HepG2 (cell line): ENCODE results near the gene PCOLCE2. TPM values are rescaled to one million over a fixed set of nuclear protein-coding genes. Genes with fewer than 3 reads are reported as not detected.

Source experiments
- AHR ChIP-seq: IDR thresholded peaks from 2 replicates; pipeline ENCODE4 v1.6.1; 2018; ENCODE audit warnings: missing genetic modification reagents, missing compliant biosample characterization
- CREM ChIP-seq, 2 experiments: sonication (generic) in 1 of 2; formaldehyde crosslinking in 1 of 2; IDR thresholded peaks; 2 replicates each; pipeline versions ENCODE4 v1.4.0 to v1.6.1; 2016 to 2020; ENCODE audit warnings: antibody characterized with exemption in 1 of 2, mild to moderate bottlenecking in 1 of 2, missing genetic modification reagents in 1 of 2
- FOXK1 ChIP-seq: sonication (generic); formaldehyde crosslinking; IDR thresholded peaks from 2 replicates; pipeline ENCODE4 v1.4.0; 2020; ENCODE audit warnings: low read depth, missing genetic modification reagents, borderline replicate concordance
- MED1 ChIP-seq: sonication (generic); formaldehyde crosslinking; IDR thresholded peaks from 2 replicates; pipeline ENCODE4 v1.4.0; 2020; ENCODE audit warnings: missing genetic modification reagents
- RCOR2 ChIP-seq: IDR thresholded peaks from 2 replicates; pipeline ENCODE4 v1.6.1; 2016; ENCODE audit warnings: missing biosample characterization, missing genetic modification reagents
- SKI ChIP-seq: fragments of 450-650 bp; IDR thresholded peaks from one replicate; pipeline ENCODE4 v1.6.1; 2018; ENCODE audit warnings: mild to moderate bottlenecking; ENCODE audit not compliant: partially characterized antibody
- ZFP90 ChIP-seq: sonication (generic); formaldehyde crosslinking; IDR thresholded peaks from 2 replicates; pipeline ENCODE4 v1.8.0; 2022; ENCODE audit warnings: missing genetic modification reagents, mild to moderate bottlenecking, inconsistent platforms, borderline replicate concordance
- ZFY ChIP-seq: sonication (generic); formaldehyde crosslinking; IDR thresholded peaks from 2 replicates; pipeline ENCODE4 v1.4.0; 2020; ENCODE audit warnings: missing genetic modification reagents
- ZNF263 ChIP-seq: sonication (generic); formaldehyde crosslinking; IDR thresholded peaks from 2 replicates; pipeline ENCODE4 v1.4.0; 2020; ENCODE audit warnings: missing genetic modification reagents
- ZNF3 ChIP-seq: IDR thresholded peaks from 2 replicates; pipeline ENCODE4 v1.7.0; 2017; ENCODE audit warnings: inconsistent platforms
- ZNF317 ChIP-seq: sonication (generic); formaldehyde crosslinking; IDR thresholded peaks from 2 replicates; pipeline ENCODE4 v1.5.0; 2020; ENCODE audit warnings: mild to moderate bottlenecking, missing genetic modification reagents
- ZNF331 ChIP-seq: sonication (generic); formaldehyde crosslinking; IDR thresholded peaks from 2 replicates; pipeline ENCODE4 v1.4.0; 2020; ENCODE audit warnings: missing genetic modification reagents
- ZNF672 ChIP-seq: sonication (generic); formaldehyde crosslinking; IDR thresholded peaks from 2 replicates; pipeline ENCODE4 v1.8.1; 2022; ENCODE audit warnings: missing genetic modification reagents
- ZNF747 ChIP-seq: sonication (generic); formaldehyde crosslinking; IDR thresholded peaks from 2 replicates; pipeline ENCODE4 v1.8.1; 2023; ENCODE audit warnings: missing genetic modification reagents, mild to moderate bottlenecking, borderline replicate concordance
- ZSCAN25 ChIP-seq: sonication (generic); formaldehyde crosslinking; IDR thresholded peaks from 2 replicates; pipeline ENCODE4 v1.8.0; 2022; ENCODE audit warnings: mild to moderate bottlenecking, missing genetic modification reagents
- polyA plus RNA-seq, 8 experiments: library from polyadenylated mRNA; depleted of rRNA in 3 of 8; stranded (reverse) in 7 of 8; unstranded in 1 of 8; fragments of >200 nt; fragmentation: Illumina TruSeq in 4 of 8; extraction: Trizol in 4 of 8; gene quantifications; 2 replicates each; pipeline versions ENCODE4 v1.2.1 to v1.2.3, GENCODE V29; 2011 to 2016; ENCODE audit warnings: low read depth in 4 of 8, missing spikeins in 1 of 8, mixed read lengths in 1 of 8; ENCODE audit not compliant: insufficient read depth in 1 of 8
- total RNA-seq, 5 experiments: library from RNA; depleted of rRNA; stranded (reverse); fragments of >200 nt; fragmentation: Illumina TruSeq; extraction: Trizol; gene quantifications; 2 replicates each; pipeline ENCODE4 v1.2.3, GENCODE V29; 2016; ENCODE audit warnings: low read depth in 1 of 5
- TF ChIP-seq, protein P1 (sequence below): sonication (generic); formaldehyde crosslinking; IDR thresholded peaks from 2 replicates; pipeline ENCODE4 v1.8.0; 2022; ENCODE audit warnings: missing genetic modification reagents, mild to moderate bottlenecking, borderline replicate concordance
- TF ChIP-seq, protein P2 (sequence below): sonication (generic); formaldehyde crosslinking; IDR thresholded peaks from 2 replicates; pipeline ENCODE4 v1.5.1; 2020; ENCODE audit warnings: missing genetic modification reagents, mild to moderate bottlenecking, borderline replicate concordance
- TF ChIP-seq, protein P3 (sequence below): IDR thresholded peaks from 2 replicates; pipeline ENCODE4 v1.6.1; 2016; ENCODE audit warnings: missing genetic modification reagents, missing compliant biosample characterization
- TF ChIP-seq, protein P4 (sequence below): sonication (generic); formaldehyde crosslinking; IDR thresholded peaks from 2 replicates; pipeline ENCODE4 v1.8.1; 2023; ENCODE audit warnings: mild to moderate bottlenecking, moderate library complexity, missing genetic modification reagents
- TF ChIP-seq, protein P5 (sequence below): IDR thresholded peaks from 2 replicates; pipeline ENCODE4 v1.6.1; 2016; ENCODE audit warnings: low read depth, missing genetic modification reagents, missing compliant biosample characterization

PCOLCE2 gene
- total and polyA plus RNA-seq, 2 of the 13 experiments (the other 11 are each of a cell fraction or from before 2014, with no cell fraction given), result 0.71 to 2.0 TPM

DNA sequence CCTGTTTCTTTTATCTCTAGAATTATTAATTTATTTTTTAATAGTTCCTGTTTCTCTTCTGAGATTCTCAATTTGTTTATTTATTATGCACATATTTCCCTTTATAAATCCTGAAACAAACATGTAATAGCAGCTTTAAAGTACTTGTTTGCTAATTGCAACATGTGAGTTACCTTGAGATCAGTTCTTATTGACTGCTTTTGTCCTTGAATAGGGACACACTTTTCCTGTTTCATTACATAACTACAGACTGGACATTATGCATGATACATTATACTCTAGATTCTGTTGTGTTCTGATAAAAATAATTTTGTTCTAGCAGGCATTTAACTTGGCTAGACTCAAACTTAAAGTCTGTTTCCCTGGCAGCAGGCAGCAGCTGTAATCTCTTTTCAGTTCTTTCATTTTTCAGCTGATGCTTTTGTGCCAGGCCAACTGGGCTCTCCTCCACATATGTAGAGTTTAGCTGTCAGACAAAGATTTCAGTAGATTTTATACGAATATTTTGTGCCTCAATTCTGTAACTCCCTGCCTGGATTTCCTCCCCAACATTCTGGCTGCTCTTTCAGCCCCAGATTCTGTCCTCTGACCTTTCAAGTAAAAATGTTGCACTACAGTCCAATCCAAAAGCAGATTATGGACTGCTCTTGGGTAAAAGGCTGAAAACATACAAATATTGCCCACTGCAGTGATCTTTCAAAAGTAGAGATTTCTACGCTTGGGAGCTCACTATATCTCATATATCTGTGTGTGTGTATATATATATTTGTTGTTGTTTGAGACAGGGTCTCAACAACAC is 41.9 kb downstream of the PCOLCE2 start (continued):
- TF ChIP-seq, protein P1, sequence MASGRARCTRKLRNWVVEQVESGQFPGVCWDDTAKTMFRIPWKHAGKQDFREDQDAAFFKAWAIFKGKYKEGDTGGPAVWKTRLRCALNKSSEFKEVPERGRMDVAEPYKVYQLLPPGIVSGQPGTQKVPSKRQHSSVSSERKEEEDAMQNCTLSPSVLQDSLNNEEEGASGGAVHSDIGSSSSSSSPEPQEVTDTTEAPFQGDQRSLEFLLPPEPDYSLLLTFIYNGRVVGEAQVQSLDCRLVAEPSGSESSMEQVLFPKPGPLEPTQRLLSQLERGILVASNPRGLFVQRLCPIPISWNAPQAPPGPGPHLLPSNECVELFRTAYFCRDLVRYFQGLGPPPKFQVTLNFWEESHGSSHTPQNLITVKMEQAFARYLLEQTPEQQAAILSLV, result no peak
- TF ChIP-seq ZFP90 (CRISPR knock-in tag) (no peak), RCOR2 (CRISPR knock-in tag) (peak; percentile 82), ZNF331 (peak; percentile 58; the same call in 1 of the 2 replicates), ZSCAN25 (CRISPR knock-in tag) (no peak), MED1 (CRISPR knock-in tag) (peak; percentile 96), ZNF672 (CRISPR knock-in tag) (no peak), ZNF747 (CRISPR knock-in tag) (no peak), ZNF3 (peak; percentile 63; the same call in 1 of the 2 replicates), ZNF263 (CRISPR knock-in tag) (no peak), ZNF317 (CRISPR knock-in tag) (peak; percentile 44; the same call in 1 of the 2 replicates), ZFY (no peak), FOXK1 (CRISPR knock-in tag) (peak; percentile 77; the same call in 1 of the 2 replicates), SKI (peak; percentile 50), CREM (IDR thresholded peaks at IDR 0.05) (peak; percentile 49; the same call in 1 of the 2 replicates), CREM (CRISPR knock-in tag; IDR thresholded peaks at IDR 0.05) (no peak), AHR (CRISPR knock-in tag) (no peak)
- TF ChIP-seq, protein P2, sequence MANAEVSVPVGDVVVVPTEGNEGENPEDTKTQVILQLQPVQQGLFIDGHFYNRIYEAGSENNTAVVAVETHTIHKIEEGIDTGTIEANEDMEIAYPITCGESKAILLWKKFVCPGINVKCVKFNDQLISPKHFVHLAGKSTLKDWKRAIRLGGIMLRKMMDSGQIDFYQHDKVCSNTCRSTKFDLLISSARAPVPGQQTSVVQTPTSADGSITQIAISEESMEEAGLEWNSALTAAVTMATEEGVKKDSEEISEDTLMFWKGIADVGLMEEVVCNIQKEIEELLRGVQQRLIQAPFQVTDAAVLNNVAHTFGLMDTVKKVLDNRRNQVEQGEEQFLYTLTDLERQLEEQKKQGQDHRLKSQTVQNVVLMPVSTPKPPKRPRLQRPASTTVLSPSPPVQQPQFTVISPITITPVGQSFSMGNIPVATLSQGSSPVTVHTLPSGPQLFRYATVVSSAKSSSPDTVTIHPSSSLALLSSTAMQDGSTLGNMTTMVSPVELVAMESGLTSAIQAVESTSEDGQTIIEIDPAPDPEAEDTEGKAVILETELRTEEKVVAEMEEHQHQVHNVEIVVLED, result no peak; the same call in 1 of the 2 replicates
- TF ChIP-seq, protein P3, sequence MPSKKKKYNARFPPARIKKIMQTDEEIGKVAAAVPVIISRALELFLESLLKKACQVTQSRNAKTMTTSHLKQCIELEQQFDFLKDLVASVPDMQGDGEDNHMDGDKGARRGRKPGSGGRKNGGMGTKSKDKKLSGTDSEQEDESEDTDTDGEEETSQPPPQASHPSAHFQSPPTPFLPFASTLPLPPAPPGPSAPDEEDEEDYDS, result peak; percentile 18; the same call in 1 of the 2 replicates
- TF ChIP-seq, protein P4, sequence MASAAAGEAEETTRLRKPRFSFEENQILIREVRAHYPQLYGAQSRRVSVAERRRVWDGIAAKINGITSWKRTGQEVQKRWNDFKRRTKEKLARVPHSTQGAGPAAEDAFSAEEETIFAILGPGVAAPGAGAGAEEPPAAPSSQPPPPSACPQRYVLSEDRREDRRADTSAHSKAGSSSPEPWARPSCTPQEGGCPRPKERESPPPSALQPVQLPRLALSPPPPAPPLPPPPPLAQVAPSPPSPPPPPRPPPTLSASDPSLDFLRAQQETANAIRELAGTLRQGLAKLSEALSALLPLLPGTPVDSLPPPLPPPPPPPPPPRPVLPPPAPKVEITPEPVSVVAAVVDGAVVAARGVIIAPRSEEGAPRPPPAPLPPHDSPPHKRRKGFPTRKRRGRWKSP (CRISPR knock-in tag), result peak; percentile 24; the same call in 1 of the 2 replicates
- TF ChIP-seq, protein P5, sequence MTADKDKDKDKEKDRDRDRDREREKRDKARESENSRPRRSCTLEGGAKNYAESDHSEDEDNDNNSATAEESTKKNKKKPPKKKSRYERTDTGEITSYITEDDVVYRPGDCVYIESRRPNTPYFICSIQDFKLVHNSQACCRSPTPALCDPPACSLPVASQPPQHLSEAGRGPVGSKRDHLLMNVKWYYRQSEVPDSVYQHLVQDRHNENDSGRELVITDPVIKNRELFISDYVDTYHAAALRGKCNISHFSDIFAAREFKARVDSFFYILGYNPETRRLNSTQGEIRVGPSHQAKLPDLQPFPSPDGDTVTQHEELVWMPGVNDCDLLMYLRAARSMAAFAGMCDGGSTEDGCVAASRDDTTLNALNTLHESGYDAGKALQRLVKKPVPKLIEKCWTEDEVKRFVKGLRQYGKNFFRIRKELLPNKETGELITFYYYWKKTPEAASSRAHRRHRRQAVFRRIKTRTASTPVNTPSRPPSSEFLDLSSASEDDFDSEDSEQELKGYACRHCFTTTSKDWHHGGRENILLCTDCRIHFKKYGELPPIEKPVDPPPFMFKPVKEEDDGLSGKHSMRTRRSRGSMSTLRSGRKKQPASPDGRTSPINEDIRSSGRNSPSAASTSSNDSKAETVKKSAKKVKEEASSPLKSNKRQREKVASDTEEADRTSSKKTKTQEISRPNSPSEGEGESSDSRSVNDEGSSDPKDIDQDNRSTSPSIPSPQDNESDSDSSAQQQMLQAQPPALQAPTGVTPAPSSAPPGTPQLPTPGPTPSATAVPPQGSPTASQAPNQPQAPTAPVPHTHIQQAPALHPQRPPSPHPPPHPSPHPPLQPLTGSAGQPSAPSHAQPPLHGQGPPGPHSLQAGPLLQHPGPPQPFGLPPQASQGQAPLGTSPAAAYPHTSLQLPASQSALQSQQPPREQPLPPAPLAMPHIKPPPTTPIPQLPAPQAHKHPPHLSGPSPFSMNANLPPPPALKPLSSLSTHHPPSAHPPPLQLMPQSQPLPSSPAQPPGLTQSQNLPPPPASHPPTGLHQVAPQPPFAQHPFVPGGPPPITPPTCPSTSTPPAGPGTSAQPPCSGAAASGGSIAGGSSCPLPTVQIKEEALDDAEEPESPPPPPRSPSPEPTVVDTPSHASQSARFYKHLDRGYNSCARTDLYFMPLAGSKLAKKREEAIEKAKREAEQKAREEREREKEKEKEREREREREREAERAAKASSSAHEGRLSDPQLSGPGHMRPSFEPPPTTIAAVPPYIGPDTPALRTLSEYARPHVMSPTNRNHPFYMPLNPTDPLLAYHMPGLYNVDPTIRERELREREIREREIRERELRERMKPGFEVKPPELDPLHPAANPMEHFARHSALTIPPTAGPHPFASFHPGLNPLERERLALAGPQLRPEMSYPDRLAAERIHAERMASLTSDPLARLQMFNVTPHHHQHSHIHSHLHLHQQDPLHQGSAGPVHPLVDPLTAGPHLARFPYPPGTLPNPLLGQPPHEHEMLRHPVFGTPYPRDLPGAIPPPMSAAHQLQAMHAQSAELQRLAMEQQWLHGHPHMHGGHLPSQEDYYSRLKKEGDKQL (CRISPR knock-in tag), result 0 out of 2 replicates have a peak, but pooled peaks have one; percentile 66
